ENCODE measurements around the gene UBE2G2.

- no peak for TF ChIP-seq EZH2phosphoT487 (IDR thresholded peaks at IDR 0.05; ENCODE audit: insufficient read depth, low read depth)
- no peak for TF ChIP-seq EZH2 (IDR thresholded peaks at IDR 0.05; ENCODE audit: insufficient read depth, poor library complexity, severe bottlenecking)
These were observed 46.4 kb downstream of the UBE2G2 start for GRCh38 chr21:44755227-44755626.
